DMS114 treated with DMSO at 0.1 percent for 48 hours (cell line): ENCODE results near the gene CSTF3.
"Not testable (repeated sequence)": the region's sequence is repeated elsewhere in the genome, so short reads cannot be mapped to it uniquely, and the experiment has no call there.

Experiments
- DNase-seq: peaks from one replicate; lab custom pipeline; 2025; ENCODE audit not compliant: unreplicated experiment; lab: John Stamatoyannopoulos, UW

The CSTF3 gene

DNA sequence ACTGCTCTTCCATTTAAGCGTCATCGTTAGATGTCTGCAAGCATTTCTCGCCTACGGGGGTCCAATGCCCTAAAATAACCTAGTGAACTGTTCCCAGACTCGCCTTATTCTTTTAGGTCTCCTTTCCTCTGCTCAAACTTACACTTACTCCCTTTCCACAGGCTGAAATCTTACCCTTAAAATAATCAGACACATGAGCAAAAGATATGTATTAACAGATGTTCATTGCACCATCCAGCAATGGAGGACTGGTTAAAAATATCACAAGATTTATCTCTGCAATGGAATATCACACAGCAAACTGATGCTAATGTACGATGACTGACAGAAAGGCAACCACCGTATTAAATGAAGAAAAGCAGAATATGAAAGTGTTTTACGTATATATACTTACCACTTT lies 1.6 kb upstream of the CSTF3 start:
- peak; percentile 18 for DNase-seq

DNA sequence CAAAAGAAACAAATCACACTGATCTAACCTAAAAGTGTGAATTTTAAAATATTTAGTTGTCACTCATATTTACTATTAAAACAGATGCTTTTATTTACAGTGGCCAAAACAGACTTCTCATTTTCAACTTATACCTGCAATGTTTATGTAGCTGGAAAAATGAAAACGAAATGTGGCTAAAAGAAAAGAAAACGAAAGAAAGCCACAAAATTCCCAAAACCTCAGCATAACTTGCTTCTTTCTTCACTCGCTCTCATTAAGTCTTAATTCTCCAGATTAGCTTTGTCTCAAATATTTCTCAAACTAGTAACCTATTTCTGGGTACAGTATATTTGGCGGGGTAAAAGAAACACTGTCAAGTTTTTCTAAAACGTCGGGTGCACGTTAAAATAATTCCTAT lies 693 bp downstream of the CSTF3 start:
- DNase-seq: no peak

DNA sequence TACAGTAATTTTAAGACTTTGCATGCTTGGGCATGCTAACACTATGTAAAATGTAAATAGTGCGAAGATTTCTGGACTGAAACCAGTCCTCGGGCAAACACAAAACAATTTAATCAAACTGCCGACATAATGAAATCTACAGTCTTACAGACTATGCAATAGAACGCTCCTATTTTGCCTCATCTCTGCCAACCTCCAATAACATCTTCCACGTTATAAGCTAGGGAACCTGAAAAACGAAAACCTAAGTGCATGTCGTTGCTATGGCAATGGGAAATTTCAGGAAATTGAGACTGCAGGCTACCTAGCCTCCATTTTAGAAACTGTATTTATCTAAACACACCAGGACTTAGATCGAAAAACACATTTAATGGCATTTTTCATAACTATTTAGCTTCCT lies 1.1 kb downstream of the CSTF3 start:
- no peak for DNase-seq

DNA sequence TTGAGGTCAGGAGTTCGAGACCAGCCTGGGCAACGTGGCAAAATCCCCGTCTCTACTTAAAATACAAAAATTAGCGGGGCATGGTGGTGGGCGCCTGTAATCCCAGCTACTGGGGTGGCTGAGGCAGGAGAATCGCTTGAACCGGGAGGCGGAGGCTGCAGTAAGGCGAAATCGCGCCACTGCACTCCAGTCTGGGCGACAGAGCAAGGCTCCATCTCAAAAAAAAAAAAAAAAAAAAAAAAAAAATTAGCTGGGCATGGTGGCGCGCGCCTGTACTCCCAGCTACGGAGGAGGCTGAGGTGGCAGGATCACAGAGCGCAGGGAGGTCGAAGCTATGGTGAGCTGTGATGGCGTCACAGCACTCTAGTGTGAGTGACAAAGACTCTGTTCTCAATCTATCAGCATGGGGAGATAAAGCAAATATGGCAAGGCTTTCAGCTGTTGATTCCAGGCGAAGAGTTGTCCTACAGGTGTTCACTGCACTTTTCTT lies 1.9 kb downstream of the CSTF3 start:
- not testable (repeated sequence) for DNase-seq

DNA sequence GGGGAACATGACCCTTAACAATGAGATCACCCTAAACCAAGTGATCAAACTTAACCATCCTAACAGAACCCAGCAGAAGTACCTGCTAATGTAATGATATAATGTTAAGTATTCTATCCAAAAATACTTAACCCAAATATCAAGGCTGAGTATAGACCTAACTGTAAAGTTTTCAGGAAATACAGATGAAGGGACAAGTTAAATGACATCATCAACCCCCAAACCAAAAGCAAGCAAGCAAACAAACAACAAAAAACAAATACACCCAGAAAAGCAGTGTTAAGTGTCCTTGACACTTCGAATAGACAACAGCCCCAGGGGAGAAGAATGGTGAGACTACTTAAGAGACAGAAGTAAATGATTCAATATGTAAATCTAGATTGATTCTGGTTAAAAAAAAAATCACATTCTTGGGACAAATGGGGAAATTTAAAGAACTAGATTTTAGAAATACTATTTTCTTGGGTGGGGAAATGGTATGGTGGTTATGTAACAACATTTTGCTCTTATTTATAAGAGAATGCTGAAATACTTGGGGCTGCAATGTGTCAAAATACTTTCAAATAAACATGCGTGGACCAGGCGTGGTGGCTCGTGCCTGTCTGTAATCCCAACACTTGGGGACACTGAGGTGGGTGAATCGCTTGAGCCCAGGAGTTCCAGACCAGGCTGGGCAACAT lies 2.5 kb downstream of the CSTF3 start:
- no peak for DNase-seq

DNA sequence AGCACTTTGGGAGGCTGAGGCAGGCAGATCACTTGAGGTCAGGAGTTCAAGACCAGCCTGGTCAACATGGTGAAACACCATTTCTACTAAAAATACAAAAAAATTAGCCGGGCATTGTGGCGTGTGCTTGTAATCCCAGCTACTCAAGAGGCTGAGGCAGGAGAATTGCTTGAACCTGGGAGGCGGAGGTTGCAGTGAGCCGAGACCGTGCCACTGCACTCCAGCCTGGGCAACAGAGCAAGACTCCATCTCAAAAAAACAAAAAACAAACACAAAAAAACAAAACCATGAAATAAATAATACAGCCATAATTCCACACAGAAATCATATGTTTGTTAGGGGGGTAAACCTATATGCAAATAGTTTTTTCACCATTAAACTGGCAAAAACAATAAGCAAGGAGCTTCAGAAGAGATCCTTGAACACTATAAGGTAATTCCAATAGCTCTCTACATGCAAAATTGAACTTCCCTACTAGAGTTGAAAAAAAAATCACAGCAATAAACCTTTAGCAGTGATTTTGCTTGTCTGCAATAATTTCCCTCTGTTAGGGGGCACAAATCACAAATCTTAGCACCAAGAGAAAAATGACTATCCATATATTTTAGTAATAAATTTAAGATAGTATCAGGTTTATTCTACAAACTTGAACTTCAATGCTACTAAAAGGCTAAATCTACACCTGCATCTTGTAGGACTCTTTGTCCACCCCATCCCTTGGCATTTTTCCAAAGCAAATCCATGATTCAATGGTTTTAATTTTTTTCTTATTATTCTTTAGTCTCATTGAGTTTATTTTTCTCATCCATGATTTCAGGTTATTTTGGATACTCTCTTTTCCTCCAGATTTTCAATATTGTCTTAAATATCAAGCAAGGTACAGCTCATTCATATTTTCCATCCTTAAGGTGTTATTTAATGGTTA lies 3.9 kb downstream of the CSTF3 start:
- DNase-seq: no peak

DNA sequence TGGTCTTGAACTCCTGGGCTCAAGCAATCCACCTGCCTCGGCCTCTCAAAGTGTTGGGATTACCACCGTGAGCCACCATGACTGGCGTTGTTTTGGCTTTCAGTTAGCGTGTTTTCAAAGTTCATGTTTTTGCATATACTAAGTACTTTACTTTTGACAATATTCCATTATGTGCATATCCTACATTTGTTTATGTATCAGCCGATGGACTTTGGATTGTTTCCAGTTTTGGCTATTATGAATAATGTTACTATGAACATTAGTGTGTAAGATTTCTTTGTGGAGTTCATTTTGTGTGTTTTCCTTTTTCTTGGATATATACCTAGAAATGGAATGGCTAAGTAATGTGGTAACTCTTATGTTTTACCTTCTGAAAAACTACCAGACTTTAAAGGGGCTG lies 9.9 kb downstream of the CSTF3 start:
- no peak for DNase-seq

DNA sequence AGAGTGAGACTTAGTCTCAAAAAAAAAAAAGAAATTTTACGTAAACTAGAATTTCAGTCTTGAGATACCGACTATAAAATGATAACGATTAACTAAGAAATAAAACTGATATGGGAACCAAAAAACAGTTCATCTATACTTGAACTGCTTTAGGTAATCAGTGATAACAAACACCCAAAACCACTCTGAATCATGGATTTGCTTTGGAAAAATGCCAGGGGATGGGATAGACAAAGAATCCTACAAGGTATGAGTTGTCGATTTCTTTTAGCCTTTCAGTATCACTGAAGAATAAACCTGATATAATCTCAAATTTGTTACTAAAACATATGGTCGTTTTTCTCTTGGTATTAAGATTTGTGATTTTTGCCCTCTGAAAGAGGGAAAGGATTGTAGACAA lies 13.7 kb downstream of the CSTF3 start:
- no peak for DNase-seq

DNA sequence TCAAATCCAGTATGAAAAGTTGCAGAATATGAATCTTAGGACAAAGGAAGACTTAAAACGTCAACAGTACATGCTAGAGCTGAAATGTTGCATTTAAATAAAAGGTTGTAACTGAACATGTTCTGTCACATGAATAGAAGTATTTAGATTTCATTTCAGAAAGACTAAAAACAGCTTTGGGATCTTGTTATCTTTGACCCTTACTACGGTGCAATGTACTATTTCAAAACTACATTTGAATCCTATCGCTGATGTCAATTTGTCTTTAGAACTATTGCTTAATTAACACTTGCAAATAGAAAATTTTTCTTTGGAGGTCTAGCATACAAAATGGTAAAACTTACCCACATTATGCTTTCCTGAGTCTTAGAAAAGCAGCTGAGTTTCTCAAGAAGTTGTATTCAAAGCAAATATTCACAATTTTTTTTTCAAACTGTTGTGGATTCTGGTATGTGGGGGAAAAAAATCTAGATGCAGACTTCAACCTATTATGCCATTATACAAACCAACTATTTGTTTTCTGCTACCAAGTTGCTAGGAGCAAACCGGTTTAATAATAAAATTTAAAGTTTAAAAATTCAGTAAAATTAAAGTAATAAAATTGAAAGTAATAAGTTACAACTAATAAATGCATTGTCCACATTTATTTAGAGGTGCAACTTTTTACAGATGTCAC lies 25.4 kb downstream of the CSTF3 start:
- DNase-seq: no peak

DNA sequence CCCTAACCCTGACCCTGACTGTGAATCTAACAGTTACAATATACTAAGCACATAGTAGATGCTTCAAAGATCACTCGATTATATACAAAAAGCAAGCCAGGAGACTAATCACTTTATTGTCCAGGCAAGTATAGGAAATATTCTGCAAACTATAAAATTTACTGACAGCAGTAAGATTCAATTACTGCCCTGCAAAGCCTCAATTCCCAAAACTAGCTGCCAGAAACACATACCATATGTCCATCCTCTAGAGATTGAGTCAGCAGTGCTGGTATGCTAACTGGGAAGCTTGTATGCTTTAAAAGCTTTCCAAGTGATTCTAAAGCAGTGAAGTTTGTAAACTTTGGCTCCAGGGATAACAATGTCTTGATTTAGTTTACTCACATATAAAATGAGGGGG lies 26.1 kb downstream of the CSTF3 start:
- no peak for DNase-seq

DNA sequence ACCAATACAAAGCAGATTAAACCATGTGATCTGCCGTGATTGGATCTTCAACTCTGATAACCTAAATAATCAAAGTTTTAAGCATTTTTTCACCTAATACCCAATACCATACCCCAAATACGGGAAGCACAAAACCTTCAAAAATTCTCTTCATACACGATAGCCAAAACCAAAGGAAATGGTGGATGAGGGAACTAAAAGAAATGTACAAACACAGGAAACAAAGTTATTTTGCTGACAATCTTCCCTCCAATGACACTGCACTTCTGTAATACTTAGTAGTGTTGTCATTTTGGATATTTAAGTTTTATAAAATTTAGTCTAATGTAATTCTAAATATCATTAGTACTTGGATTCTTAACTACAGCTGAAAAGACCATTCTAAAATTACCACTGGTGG lies 27.0 kb downstream of the CSTF3 start:
- no peak for DNase-seq

DNA sequence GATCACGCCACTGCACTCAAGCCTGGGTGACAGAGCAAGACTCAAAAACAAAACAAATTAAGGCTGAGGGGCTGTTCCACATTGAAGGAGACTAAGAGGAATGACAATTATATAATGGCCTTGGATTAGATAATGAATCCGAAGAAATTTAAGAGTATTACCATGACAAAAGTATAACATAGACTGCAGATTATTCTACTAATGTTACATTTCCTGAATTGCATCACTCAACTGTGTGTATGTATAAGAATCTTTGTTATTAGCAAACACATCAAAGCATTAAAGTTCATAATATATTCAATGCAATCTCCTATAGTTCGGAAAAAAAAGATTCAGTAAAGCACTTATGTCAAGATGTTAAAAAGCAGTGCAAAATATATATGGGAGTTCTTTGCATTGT lies 27.5 kb downstream of the CSTF3 start:
- no peak for DNase-seq

DNA sequence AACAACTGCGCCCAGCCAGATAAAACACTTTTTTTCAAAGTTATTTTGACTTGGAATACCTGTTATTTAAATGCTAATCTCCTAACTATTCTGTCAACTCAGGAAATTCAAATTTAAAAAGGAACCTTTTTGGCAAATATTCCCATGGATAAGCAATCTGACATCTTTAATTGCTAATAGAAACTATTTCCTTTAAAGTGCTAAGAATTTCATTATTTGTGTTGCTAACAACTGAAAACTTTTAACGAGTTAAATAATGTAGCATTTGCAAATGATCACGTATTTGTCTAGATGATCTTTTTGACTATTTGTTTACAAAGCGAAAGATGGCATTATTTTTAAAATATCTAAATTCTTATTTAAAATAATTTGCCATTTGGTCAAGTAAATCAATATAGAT lies 28.8 kb downstream of the CSTF3 start:
- DNase-seq: no peak

DNA sequence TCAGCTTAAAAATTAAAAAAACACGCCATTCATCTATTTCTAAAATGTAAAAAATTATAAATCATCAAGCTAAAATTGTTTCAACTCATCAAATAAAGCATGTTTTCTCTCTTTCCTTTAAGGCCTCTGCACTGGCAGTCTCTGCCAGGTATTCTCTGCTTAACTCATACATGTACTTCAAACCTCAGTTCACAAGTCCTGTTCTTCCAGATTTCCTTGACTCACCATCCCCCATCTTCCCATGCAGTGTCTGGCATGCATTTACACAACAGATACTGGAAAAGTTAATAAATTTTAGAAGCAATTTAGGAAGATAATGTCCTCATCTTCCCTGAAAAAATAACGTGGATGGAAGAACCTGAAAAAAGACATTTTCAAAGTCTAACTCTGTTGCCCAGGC lies 32.5 kb downstream of the CSTF3 start:
- DNase-seq: no peak

DNA sequence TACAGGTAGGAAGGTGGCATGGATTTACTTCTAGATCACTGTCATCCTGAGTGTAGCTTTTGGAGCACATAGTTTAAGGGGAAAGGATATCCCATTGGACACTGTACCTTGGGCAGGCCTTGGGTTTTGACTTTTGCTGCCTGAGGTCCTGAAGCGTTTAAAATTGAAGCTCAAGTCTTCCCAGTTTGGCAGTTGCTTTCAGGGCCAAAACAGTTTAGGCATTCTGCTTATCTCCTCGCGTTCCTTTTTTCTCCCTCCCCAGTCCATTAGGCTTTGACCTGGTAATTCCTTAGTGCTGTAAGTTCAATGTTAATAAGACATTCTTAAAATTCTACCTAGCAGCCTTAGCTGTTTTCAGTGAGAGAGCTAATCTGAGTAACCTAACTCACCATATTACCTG lies 35.7 kb downstream of the CSTF3 start:
- DNase-seq: no peak

DNA sequence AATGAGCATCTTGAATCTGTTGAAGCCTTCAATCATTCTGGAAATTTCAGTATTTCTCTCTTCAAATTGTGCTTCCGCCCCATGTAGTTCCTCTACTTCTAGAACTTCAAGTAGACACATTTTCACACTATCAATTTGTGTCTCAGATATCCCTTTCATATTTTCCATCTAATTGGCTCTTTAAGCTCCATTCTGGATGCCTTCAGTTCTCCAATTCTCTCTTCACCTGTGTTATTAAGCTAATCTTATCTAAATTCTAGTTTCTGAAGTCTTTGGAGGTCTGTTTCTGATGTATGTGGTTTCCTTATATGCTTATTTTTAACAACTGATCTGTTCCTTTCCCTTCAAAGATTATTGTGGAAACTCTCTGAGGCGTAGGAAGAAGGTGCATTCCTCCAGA lies 36.3 kb downstream of the CSTF3 start:
- DNase-seq: no peak

DNA sequence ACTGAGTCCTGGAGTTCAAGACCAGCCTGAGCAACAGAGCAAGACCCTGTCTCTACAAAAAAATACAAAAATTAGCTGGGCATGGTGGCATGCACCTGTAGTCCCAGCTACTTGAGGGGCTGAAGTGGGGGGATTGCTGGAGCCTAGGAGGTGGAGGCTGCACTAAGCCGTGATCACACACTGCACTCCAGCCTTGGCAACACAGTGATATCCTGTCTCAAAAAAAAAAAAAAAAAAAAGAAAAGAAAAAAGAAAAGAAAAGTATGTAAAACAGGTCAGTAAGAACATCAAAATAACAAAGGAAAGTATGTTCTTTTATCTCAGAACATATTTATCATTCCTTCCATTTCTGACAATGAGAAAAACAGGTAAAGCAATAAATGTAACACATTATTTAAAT lies 38.6 kb downstream of the CSTF3 start:
- DNase-seq: not testable (repeated sequence)

DNA sequence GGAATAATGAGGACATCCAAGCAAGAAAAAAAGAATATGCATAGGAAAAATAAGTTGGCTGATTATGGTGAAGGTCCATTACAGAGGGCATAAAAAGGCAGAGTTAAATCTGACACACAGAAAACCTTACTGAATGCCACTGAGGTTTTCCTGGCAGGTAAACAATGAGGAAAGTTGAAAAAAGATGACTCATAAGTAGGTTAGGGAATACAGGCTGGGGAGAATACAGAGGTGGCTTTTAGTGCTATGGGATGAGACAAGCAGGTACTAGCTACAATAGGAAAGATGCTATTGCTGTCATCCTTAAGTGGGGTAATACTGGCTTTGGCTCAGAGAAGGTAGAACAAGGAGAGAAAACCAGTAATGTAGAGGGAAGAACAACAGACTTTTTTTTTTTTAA lies 44.7 kb downstream of the CSTF3 start:
- DNase-seq: no peak

DNA sequence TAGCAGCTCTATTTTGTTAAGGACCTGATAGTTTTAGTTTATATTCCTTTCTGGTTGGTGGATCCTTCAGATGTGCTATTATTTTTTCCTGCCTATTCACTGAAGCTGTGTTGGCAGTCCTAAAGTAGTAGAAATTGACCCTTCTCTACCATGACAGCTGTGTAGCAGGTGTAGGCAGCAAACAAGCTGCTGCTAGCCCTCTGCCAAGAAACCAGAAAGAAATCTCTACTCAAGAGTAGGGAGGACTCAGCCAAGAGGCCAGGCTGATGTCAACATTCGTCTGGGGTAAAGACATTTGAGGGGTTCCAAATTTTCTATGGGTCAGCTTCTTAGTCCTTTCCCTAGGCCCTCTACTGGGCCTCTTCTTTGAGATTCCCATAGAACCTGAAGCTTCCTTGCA lies 51.2 kb downstream of the CSTF3 start:
- DNase-seq: no peak

DNA sequence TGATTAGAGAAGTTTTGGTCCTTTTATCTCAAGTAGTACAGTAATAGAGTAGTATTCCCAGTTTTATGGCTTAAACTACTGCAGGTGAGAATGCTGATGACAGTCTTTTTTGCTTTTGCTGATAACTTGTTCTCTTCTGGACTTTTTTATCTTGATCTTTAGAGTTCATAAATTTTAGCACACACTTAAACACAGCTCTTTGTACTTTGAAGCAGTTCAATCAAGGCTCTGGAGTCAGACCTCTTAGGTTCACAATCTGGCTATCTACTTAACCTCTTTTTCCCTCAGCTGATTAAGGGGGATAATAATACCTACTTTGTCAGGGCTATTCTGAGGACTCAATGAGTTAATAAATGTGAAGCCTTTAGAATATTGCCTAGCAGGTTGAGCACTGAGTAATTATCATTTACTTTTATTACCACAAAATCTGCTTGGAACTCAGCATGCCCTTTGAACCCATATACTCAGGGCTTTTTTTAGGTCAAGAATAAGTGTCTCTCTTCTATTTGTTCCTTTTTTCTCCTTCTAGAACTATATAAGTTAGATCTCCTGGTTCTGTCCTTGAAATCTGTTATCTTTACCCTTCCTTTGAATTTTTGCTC lies 51.9 kb downstream of the CSTF3 start:
- no peak for DNase-seq

DNA sequence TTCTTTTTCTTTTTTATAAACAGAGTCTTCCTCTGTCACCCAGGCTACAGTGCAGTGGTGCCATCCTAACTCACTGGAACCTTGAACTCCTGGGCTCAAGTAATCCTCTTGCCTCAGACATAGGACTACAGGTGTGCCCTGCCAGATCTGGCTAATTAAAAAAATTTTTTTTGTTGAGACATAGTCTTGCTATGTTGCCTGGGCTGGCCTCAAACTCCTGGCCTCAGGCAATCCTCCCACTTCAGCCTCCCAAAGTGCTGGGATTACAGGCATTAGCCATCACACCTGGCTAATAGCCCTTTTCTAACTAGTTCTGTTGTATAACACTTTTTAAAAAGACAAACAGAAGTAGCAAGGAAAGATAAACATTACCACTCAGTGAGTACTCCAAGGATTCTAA lies 57.4 kb downstream of the CSTF3 start:
- no peak for DNase-seq
